Measurements from ENCODE around the gene ZNF800. TPM values are rescaled to one million over a fixed set of nuclear protein-coding genes. Genes with fewer than 3 reads are reported as not detected.

The ZNF800 gene
- total RNA-seq, 2 donors from 2014 or later = 13.8 to 16.8 TPM

DNA sequence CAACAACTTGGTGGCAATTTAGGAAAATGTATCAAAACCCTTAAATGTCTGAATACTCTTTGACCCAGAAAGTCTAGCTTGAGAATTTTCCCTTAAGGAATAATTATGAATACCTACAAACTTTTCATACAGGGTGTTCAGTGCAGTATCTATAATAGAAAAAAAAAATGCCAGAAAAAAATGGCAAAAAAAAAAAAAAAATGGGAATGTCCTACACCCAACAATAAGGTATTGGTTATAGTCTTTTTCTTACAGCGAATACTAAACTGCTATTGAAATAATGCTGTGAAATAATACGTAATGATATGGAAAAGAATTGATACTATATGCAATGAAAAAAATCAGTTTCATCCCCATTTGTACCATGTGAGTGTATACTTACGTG is 44.3 kb downstream of the ZNF800 start:
- no peak for DNase-seq
- Histone ChIP-seq H3K9me3 (ENCODE audit: control insufficient read depth, low read length) (no peaks in the 10 kb centered on the region), H3K4me1 (ENCODE audit: control insufficient read depth, insufficient read depth, low read length) (no peaks in the 10 kb centered on the region), H3K36me3 (ENCODE audit: control insufficient read depth, insufficient read depth, low read length) (no peaks in the 10 kb centered on the region), H3K27me3 (ENCODE audit: control insufficient read depth, insufficient read depth, low read length, poor library complexity, severe bottlenecking) (peaks cover 38% of the 10 kb centered on the region), H3K9ac (ENCODE audit: extremely low read depth, low read length, poor library complexity, severe bottlenecking) (no peak overlapping the region), H3K4me3 (ENCODE audit: low read length) (peak overlapping the region; percentile 58), H3K27ac (ENCODE audit: low read depth, low read length) (no peak overlapping the region)
- Mint-ChIP-seq H3K9me3 (no peaks in the 10 kb centered on the region), H3K4me3 (peak overlapping the region; percentile 32), H3K4me1 (peaks cover 2% of the 10 kb centered on the region), H3K27ac (no peak overlapping the region), H3K36me3 (ENCODE audit: low read depth) (no peaks in the 10 kb centered on the region), H3K27me3 (ENCODE audit: insufficient read depth) (peaks cover 51% of the 10 kb centered on the region)
- 92 to 98% methylated on average over 3 of the region's 3 CpGs for WGBS, 2 experiments (ENCODE audit: insufficient coverage in 1 of 2, insufficient read length in 1 of 2)
- TF ChIP-seq CTCF (conservative IDR thresholded peaks at IDR 0.05) = no peak

GRCh38 chr7:127347567-127348246 is 44.8 kb downstream of the ZNF800 start:
- H3K9me3 Mint-ChIP-seq = no peaks in the 10 kb centered on the region
- peak; percentile 70 for TF ChIP-seq CTCF (conservative IDR thresholded peaks at IDR 0.05)
- H3K27me3 Mint-ChIP-seq (ENCODE audit: insufficient read depth) = peaks cover 51% of the 10 kb centered on the region
- H3K36me3 ChIP-seq (ENCODE audit: control insufficient read depth, insufficient read depth, low read length) = no peaks in the 10 kb centered on the region
- no peak overlapping the region for H3K9ac ChIP-seq (ENCODE audit: extremely low read depth, low read length, poor library complexity, severe bottlenecking)
- no peak overlapping the region for H3K27ac Mint-ChIP-seq
- no peaks in the 10 kb centered on the region for H3K36me3 Mint-ChIP-seq (ENCODE audit: low read depth)
- H3K9me3 ChIP-seq (ENCODE audit: control insufficient read depth, low read length) = no peaks in the 10 kb centered on the region
- 6 to 14% methylated on average over 26 to 79 of the region's 79 CpGs for WGBS, 2 experiments (ENCODE audit: insufficient coverage in 1 of 2, insufficient read length in 1 of 2)
- H3K27me3 ChIP-seq (ENCODE audit: control insufficient read depth, insufficient read depth, low read length, poor library complexity, severe bottlenecking) = peaks cover 38% of the 10 kb centered on the region
- peaks cover 2% of the 10 kb centered on the region for H3K4me1 Mint-ChIP-seq
- peak overlapping the region; percentile 32 for H3K4me3 Mint-ChIP-seq
- no peak overlapping the region for H3K27ac ChIP-seq (ENCODE audit: low read depth, low read length)
- DNase-seq = peak; percentile 90
- H3K4me1 ChIP-seq (ENCODE audit: control insufficient read depth, insufficient read depth, low read length) = no peaks in the 10 kb centered on the region
- peak overlapping the region; percentile 58 for H3K4me3 ChIP-seq (ENCODE audit: low read length)

- Histone ChIP-seq H3K4me1 (ENCODE audit: control insufficient read depth, insufficient read depth, low read length) (no peaks in the 10 kb centered on the region), H3K4me3 (ENCODE audit: low read length) (no peak overlapping the region), H3K36me3 (ENCODE audit: control insufficient read depth, insufficient read depth, low read length) (no peaks in the 10 kb centered on the region), H3K27me3 (ENCODE audit: control insufficient read depth, insufficient read depth, low read length, poor library complexity, severe bottlenecking) (peaks cover 38% of the 10 kb centered on the region), H3K27ac (ENCODE audit: low read depth, low read length) (no peak overlapping the region), H3K9me3 (ENCODE audit: control insufficient read depth, low read length) (no peaks in the 10 kb centered on the region), H3K9ac (ENCODE audit: extremely low read depth, low read length, poor library complexity, severe bottlenecking) (no peak overlapping the region)
- WGBS, 2 experiments (ENCODE audit: insufficient coverage in 1 of 2, insufficient read length in 1 of 2) = 89 to 91% methylated on average over 8 to 9 of the region's 9 CpGs
- peaks cover 2% of the 10 kb centered on the region for H3K4me1 Mint-ChIP-seq
- TF ChIP-seq CTCF (conservative IDR thresholded peaks at IDR 0.05) = no peak
- H3K36me3 Mint-ChIP-seq (ENCODE audit: low read depth) = no peaks in the 10 kb centered on the region
- DNase-seq = no peak
- no peaks in the 10 kb centered on the region for H3K9me3 Mint-ChIP-seq
- peaks cover 51% of the 10 kb centered on the region for H3K27me3 Mint-ChIP-seq (ENCODE audit: insufficient read depth)
- H3K4me3 Mint-ChIP-seq = peak overlapping the region; percentile 2
- no peak overlapping the region for H3K27ac Mint-ChIP-seq
Measured at GRCh38 chr7:127346575-127347256, 45.8 kb downstream of the ZNF800 start.

All from endodermal cell (in vitro differentiated cells).